B cell (primary cell): ENCODE data around the gene RABL2B.
"Not testable (repeated sequence)": the region's sequence is repeated elsewhere in the genome, so short reads cannot be mapped to it uniquely, and the experiment has no call there.

Experiments used
- EZH2 ChIP-seq: IDR thresholded peaks from 2 replicates; pipeline ENCODE4 v1.6.1; 2012; ENCODE audit warnings: borderline replicate concordance, low read depth, mild to moderate bottlenecking, moderate library complexity, low read length; ENCODE audit not compliant: insufficient read depth, poor library complexity, severe bottlenecking
- TF ChIP-seq, protein P1 (sequence below): fragments of 200-600 bp; IDR thresholded peaks from one replicate; pipeline ENCODE4 v1.8.0; 2022; ENCODE audit warnings: antibody characterized with exemption, mild to moderate bottlenecking

DNA sequence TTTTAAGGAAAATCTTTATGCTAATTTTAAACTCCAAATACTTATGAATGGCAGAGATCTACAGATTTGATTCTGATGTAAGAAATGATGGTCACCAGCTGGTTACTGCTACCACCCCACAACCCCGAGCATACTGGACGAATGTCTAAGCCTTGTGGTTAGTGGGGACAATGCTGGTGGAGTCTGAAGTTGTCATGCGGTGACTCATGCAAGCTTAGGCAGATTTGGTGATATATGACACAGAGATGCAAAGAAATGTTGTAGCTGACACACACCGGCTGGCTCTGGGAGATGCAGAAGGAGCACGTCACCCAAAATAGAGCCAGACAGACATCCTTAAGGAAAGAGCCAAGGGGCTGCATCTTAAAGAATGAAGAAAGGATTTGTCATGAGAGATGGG is 3.5 kb upstream of the RABL2B start:
- TF ChIP-seq EZH2, result not testable (repeated sequence)
- TF ChIP-seq, protein P1, sequence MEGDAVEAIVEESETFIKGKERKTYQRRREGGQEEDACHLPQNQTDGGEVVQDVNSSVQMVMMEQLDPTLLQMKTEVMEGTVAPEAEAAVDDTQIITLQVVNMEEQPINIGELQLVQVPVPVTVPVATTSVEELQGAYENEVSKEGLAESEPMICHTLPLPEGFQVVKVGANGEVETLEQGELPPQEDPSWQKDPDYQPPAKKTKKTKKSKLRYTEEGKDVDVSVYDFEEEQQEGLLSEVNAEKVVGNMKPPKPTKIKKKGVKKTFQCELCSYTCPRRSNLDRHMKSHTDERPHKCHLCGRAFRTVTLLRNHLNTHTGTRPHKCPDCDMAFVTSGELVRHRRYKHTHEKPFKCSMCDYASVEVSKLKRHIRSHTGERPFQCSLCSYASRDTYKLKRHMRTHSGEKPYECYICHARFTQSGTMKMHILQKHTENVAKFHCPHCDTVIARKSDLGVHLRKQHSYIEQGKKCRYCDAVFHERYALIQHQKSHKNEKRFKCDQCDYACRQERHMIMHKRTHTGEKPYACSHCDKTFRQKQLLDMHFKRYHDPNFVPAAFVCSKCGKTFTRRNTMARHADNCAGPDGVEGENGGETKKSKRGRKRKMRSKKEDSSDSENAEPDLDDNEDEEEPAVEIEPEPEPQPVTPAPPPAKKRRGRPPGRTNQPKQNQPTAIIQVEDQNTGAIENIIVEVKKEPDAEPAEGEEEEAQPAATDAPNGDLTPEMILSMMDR, result not testable (repeated sequence)
